Measurements from ENCODE around the gene MCTP1. TPM values are rescaled to one million over a fixed set of nuclear protein-coding genes. Genes with fewer than 3 reads are reported as not detected.

MCTP1 gene
- total RNA-seq, 1 donor = 16.7 TPM

- DNase-seq (ENCODE audit: low read depth in 2 of 3, low spot score in 2 of 3) = no peak
These were observed 593.6 kb downstream of the MCTP1 start for GRCh38 chr5:94691291-94691690.

GRCh38 chr5:94690778-94691177, 594.1 kb downstream of the MCTP1 start:
- no peak for DNase-seq (ENCODE audit: low read depth in 2 of 3, low spot score in 2 of 3)

- no peak for DNase-seq (ENCODE audit: low read depth in 2 of 3, low spot score in 2 of 3)
These were observed 595.0 kb downstream of the MCTP1 start for GRCh38 chr5:94689908-94690307.

DNA sequence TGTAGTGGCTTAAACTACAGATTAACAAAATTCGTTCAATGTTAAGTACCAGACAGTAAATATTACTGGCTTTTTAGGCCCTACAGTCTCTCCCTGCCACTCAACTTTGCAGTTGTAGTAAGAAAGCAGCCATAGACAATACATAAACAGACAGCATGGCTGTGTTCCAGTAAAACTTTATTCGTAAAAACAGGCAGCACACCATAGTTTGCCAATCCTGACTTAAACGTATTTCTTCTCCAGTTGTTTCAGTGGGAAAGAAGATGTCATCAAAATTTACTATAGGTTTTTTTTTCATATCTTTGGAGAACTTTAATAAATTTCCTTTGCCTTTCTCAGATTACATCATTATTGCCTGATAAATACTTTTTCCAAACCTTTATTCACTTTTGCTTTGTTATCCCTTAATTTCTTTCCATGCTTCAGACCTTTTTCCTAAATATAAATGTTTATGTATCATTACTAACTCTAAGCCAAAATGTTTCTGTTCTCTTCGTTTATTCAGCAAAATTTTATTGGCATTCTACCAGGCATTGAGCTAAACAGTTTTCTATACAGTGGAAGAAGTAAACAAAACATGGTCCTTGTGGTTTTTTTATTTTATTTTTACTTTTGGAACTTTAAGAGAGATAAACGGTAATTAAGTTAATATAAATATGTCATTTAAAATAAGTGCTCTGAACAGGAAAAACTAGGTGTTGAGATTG, 601.9 kb downstream of the MCTP1 start:
- DNase-seq (ENCODE audit: low read depth in 2 of 3, low spot score in 2 of 3) = no peak

- DNase-seq (ENCODE audit: low read depth in 2 of 3, low spot score in 2 of 3) = no peak
These were observed 608.8 kb downstream of the MCTP1 start for GRCh38 chr5:94675965-94676618.

GRCh38 chr5:94674490-94675382, 610.2 kb downstream of the MCTP1 start:
- no peak for DNase-seq (ENCODE audit: low read depth in 2 of 3, low spot score in 2 of 3)

DNA sequence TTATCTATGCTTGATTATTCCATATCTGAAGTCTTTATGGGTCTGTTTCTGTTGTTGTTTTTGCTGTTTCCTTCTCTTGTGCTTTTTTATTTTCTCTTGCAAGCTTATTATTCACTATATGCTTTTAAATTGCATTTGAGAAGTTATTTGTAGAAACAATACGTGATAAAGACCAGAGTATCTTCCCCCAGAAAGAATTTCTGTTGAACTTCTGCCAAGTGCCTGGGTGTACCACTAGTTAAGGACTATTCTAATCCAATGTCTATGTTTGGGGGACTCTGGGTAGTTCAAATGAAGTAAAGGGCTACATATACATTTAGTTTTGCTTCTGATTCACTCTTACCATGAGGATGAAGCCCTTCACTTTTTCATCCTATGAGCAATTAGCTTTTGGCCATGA, 612.1 kb downstream of the MCTP1 start:
- DNase-seq (ENCODE audit: low read depth in 2 of 3, low spot score in 2 of 3) = no peak

DNA sequence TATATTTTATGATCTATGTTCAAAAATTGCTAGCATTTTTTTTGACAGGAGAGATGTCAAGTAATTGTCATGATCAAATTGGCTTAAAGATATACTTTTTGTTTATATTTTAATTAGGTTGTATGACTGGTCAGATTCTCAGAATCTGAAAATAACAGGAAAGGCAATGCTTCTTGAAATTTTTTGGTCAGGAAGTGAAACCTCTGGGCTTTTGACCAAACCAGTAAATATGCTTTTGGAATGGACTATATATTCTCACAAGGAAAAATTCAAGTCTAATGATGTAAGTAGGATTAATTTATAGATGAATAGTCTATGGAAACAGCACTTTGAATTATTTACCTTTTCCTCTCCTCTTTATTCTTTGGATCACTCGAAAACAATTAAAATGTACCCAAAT, 614.2 kb downstream of the MCTP1 start:
- DNase-seq (ENCODE audit: low read depth in 2 of 3, low spot score in 2 of 3) = no peak

DNA sequence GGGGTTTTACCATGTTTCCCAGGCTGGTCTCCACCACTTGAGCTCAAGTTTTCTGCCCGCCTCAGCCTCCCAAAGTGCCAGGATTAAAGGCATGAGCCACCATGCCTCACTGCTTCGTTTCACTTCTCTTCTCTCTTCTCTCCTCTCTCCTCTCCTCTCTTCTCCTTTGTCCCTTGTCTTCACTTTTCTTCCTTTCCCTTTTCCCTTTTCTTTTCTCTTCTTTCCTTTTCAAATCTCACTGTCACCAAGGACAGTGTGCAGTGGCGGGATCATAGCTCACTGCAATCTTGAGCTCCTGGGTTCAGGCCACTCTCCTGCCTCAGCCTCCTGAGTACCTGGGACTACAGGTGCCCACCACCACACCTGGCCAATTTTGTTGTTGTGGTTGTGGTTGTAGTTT, 617.0 kb downstream of the MCTP1 start:
- DNase-seq (ENCODE audit: low read depth in 2 of 3, low spot score in 2 of 3) = no peak

GRCh38 chr5:94661086-94661485, 623.8 kb downstream of the MCTP1 start:
- DNase-seq (ENCODE audit: low read depth in 2 of 3, low spot score in 2 of 3) = no peak

GRCh38 chr5:94660506-94660905, 624.4 kb downstream of the MCTP1 start:
- no peak for DNase-seq (ENCODE audit: low read depth in 2 of 3, low spot score in 2 of 3)

GRCh38 chr5:94658272-94658671, 626.6 kb downstream of the MCTP1 start:
- no peak for DNase-seq (ENCODE audit: low read depth in 2 of 3, low spot score in 2 of 3)

Small RNA genes within 50 kb of the gene (small RNA-seq; reads per million reads assigned to genes)
- gene RF02271 = not detected

Other genes with a start within 250 kb of the MCTP1 start
- gene FAM81B, start 106.3 kb upstream of the MCTP1 start, total RNA-seq = 1.9 TPM

Data from hematopoietic multipotent progenitor cell (in vitro differentiated cells).